Muscle of arm (tissue), 12 donors: Measurements from ENCODE around the gene CCDC175. TPM values are rescaled to one million over a fixed set of nuclear protein-coding genes. Genes with fewer than 3 reads are reported as not detected.
A peak's percentile ranks its signal among the peaks of the same experiment; 100 is the strongest.

ENCODE experiments used
- DNase-seq: peaks from one replicate; pipeline ENCODE4 v3.0.0-alpha.2; 2013
- polyA plus RNA-seq, 12 donors: library from polyadenylated mRNA; unstranded; fragments of 120-200 nt; gene quantifications; one replicate each; pipeline ENCODE4 v1.2.1, GENCODE V29; 2013; ENCODE audit not compliant: insufficient read length in 12 of 12

CCDC175 gene
- polyA plus RNA-seq, 12 donors: not detected

GRCh38 chr14:59482541-59483331 lies 93.9 kb downstream of the CCDC175 start:
- DNase-seq: no peak

DNA sequence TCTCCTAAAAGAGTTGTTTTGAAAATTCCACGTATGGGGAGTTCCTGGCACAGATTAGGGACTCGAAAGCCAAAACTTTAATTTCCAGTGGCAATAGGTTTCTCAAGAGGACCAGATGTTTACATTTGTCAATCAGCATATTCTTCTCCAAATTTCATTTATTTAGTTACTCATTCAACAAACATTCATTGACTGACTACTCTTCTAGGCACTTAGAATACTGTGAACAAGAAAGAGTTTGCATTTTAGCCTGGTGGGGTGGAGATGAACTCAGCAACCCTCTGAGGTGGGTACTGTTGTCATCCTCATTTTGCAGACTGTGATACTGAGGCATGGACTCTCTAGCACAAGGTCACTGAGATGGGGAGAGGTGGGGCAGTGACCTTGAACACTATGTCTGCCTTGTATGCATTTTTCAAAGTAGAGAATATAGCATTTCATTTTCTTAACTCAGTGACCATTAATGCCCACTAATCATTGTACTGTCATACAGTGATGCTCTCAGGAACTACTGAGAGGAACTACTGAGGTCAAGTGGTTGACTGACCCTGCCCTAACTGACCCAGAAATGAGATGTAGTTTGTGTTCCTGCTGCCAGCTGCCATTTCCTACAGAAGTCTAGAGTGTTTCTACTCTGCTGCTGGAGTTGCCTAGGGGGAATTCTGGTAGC lies 94.6 kb downstream of the CCDC175 start:
- DNase-seq: no peak

DNA sequence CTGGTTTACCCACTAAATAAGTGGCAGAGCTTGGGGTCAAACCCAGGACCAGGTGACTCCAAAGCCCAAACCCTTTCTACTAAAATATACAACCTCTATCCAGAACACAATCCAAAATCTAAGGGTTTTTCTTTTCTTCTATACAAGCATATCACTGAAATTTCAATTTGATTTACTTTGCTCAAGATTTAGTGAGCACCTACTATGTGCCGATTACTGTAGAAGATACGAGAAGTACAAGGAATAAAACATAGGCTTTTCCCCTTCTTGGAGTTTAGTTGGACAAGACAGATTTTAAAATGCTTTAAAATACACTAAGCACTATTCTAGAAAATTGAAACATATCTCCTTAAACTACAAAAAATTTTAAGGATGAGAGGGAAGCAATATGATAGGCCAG lies 95.2 kb downstream of the CCDC175 start:
- no peak for DNase-seq

GRCh38 chr14:59480166-59480565 lies 96.4 kb downstream of the CCDC175 start:
- no peak for DNase-seq

- DNase-seq: no peak
Observed at GRCh38 chr14:59478540-59478939, 98.1 kb downstream of the CCDC175 start.

GRCh38 chr14:59475709-59476108 lies 100.9 kb downstream of the CCDC175 start:
- no peak for DNase-seq

DNA sequence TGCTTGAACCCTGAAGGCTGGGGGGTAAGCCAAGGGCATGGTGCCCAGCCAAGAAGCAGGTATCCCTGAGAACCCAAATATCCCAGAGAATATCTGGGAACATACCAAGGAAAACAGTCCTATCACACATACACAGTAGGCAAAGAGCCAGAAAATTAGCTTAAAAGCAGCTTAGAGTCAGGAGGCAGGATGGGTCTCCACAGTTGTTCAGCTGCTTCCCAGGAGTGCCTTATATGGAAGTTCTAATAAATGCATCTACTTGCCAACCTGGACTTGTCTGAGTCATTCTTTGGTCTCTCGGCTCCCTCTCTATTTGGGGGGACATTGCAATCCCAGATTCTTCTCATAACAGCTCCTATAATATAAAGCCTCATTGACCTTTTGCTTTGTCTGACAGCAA lies 102.4 kb downstream of the CCDC175 start:
- DNase-seq: no peak

DNA sequence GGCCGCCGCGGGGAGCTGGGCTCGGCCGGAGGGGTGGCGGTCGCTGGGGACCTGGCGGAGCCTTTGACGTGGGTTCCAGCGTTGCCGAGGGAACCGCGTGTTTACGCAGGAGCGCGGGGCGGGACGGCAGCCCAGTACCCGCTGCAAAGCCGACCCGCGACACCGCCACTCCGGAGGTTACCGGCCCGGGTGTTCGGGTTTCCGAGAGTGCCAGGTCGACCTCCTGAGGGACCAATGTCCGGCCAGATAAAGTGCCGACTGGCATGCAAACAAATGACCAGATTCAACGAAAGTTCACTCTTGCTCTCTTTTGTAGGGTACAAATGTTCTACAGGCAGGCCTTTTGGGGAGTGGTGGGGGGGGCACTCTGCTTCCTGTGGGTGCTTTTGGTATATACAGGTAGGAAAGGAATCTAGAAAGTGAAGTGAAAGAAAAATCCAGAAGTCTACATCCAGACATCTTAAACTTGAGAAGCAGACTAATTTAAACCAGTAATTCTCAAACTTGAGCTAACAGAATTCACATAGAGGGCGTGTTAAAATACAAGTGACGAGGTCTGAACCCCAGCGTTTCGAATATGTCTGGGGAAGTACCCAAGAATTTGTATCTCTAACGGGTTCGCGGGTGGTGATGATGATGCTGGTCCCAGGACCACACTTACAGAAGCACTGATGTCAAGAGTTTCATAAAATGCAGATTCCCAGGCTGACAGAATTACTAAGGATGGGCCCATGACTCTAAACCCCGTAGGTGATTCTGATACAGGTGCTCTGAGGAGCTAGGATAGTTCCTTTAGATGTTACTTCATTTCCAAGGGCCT lies 111.1 kb downstream of the CCDC175 start, which contains the start of gene GPR135:
GPR135 (minus strand) TSS at position 65 of the 820 bp plus-strand sequence. CDS start 154 bp downstream, outside the sequence.
- DNase-seq: no peak

DNA sequence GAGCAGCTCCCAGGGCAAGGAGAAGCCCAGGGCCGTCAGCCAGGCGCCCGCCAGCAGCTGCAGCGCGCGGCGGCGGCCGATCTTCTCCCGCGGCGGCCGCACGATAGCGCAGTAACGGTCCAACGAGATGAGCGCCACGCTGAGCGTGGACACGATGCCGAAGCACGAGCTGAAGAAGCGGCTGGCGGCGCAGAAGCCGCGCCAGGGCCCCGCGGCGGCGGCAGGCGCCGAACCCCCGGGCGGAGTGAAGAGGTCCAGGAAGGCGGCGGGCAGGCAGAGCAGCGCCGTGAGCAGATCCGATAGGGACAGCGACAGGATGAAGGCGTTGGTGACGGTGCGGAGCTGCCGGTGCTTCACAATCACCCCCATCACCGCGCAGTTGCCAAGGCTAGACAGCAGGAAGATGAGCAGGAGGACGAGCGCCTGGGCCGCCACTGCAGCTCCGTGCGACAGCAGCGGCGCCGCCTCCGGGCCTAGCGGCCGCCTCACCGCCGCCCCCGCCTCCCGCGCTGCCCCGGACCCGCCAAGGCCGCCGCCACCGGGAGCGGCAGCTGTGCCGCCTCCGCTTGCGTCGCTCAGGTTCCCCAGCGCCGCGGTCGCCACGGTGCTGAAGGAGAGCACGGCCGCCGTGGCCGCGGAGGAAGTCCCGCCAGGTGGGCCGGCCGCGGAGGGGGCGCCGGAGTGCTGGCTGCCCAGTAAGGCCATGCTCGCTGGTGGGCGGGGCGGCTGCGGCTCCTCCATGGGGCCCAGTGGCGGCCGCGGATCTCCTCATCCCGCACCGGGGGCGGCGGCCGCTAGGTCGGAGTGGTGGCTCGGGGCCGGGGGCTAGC lies 111.9 kb downstream of the CCDC175 start:
- DNase-seq: peak; percentile 56

DNA sequence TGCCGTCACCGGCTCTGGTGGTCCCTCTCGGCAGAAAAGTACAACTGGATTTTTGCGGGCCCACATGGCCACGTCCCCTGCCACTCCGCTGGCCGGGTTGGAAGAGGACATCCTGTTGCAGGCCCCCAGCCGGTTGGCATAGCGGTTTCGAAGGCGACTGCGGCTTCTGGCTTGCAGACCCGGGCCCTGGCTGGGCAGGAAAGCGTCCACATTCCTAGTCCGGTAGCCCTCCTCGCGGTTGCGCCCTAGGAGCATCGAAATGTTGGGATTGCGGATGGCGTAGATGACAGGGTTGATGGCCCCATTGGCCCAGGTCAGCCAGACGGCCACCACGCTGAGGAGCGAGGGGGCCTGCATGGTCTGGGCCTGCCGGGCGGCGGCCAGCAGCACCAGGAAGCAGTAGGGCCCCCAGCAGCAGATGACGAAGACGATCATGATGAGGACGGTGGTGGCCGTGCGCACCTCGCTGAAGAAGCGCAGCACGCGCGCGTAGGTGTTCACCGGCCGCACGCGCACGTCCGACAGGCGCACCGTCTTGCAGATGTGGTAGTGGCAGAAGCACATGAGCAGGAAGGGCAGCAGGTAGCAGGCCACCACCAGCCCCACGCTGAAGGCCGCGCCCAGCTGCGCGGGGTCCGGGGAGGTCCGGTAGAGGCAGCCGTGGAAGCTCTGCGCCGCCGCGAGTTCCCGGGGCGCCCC lies 112.7 kb downstream of the CCDC175 start:
- no peak for DNase-seq

GRCh38 chr14:59461891-59462290 lies 114.7 kb downstream of the CCDC175 start:
- DNase-seq: no peak

GRCh38 chr14:59460378-59460777 lies 116.2 kb downstream of the CCDC175 start:
- no peak for DNase-seq

- DNase-seq: no peak
Observed at GRCh38 chr14:59458486-59458885, 118.1 kb downstream of the CCDC175 start.

DNA sequence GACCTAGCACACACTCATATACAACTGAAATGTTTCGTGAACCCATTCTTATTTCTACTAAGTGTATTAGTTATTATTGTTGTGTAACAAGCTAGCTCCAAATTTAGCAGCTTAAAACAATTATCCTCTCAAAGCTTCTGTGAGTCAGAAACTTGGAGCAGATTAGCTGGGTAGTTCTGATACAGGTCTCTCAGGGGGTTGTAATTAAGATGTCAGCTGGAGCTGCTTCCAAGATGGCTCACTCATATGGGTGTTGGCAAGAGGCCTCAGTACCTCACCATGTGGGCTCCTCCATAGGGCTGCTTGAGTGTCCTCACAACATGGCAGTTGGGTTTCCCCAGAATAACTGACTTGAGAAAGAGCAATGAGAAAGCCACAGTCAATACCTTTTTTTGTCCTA lies 121.2 kb downstream of the CCDC175 start:
- DNase-seq: no peak

Other genes starting within 250 kb of the CCDC175 start
- 1 to 10 TPM in 11 of 12 donors, not detected in 1; 1.9 to 4.8 (median 3.6) TPM for gene GPR135, start 111.4 kb downstream of the CCDC175 start, polyA plus RNA-seq
- 10 to 100 TPM in 11 of 12 donors, not detected in 1; 17.0 to 39.1 (median 26.3) TPM for gene L3HYPDH, start 92.4 kb downstream of the CCDC175 start, polyA plus RNA-seq
- 10 to 100 TPM in 11 of 12 donors, not detected in 1; 38.4 to 67.1 (median 50.2) TPM for gene JKAMP, start 92.3 kb downstream of the CCDC175 start, polyA plus RNA-seq